CD4-positive, alpha-beta memory T cell (primary cell): ENCODE results near the gene FBXL2. TPM values are rescaled to one million over a fixed set of nuclear protein-coding genes. Genes with fewer than 3 reads are reported as not detected.
"Not testable (repeated sequence)": the region's sequence is repeated elsewhere in the genome, so short reads cannot be mapped to it uniquely, and the experiment has no call there.

Experiments
- CTCF ChIA-PET: fragments of 350-600 bp; sonication (Branson Sonifier 250); formaldehyde crosslinking; loops from one replicate; lab custom pipeline; 2021; ENCODE audit warnings: inconsistent platforms; ENCODE audit not compliant: partially characterized antibody; lab: Charles Lee
- POLR2A ChIA-PET: fragments of 350-600 bp; sonication (Branson Sonifier 250); formaldehyde crosslinking; loops from one replicate; lab custom pipeline; 2021; ENCODE audit not compliant: partially characterized antibody; lab: Charles Lee
- DNase-seq, 5 donors: peaks; one replicate each; pipeline versions ENCODE4 v3.0.0 to v3.0.0-alpha.2; 2020 to 2022; ENCODE audit warnings: mixed read lengths in 1 of 5
- H3K27ac ChIP-seq: one replicate; pipeline ENCODE4 v1.7.0; 2013; ENCODE audit warnings: low read depth, low read length
- H3K27me3 ChIP-seq: 2 replicates; pipeline ENCODE4 v1.7.0; 2013; ENCODE audit warnings: mild to moderate bottlenecking, low read length, moderate library complexity; ENCODE audit not compliant: insufficient read depth
- H3K36me3 ChIP-seq: 2 replicates; pipeline ENCODE4 v1.7.0; 2013; ENCODE audit warnings: mild to moderate bottlenecking, low read length, moderate library complexity; ENCODE audit not compliant: insufficient read depth
- H3K4me1 ChIP-seq: 2 replicates; pipeline ENCODE4 v1.7.0; 2013; ENCODE audit warnings: mild to moderate bottlenecking, low read length, moderate library complexity; ENCODE audit not compliant: insufficient read depth
- H3K4me3 ChIP-seq, 2 donors: one replicate each; pipeline ENCODE4 v1.7.0; 2013; ENCODE audit warnings: low read length in 2 of 2, mild to moderate bottlenecking in 1 of 2
- H3K9me3 ChIP-seq, 2 donors: one replicate each; pipeline ENCODE4 v1.7.0; 2013; ENCODE audit warnings: low read length in 2 of 2, control low read depth in 1 of 2; ENCODE audit not compliant: control insufficient read depth in 1 of 2
- H3K27ac Mint-ChIP-seq, 7 donors: one replicate each; pipeline ENCODE4 v1.8.0; 2020 to 2021; ENCODE audit warnings: mixed read lengths in 7 of 7, mild to moderate bottlenecking in 6 of 7, inconsistent platforms in 3 of 7, moderate library complexity in 3 of 7
- H3K27me3 Mint-ChIP-seq, 2 donors: one replicate each; pipeline ENCODE4 v1.8.0; 2020 to 2021; ENCODE audit warnings: mixed read lengths in 2 of 2
- H3K36me3 Mint-ChIP-seq, 2 donors: one replicate each; pipeline ENCODE4 v1.8.0; 2020 to 2021; ENCODE audit warnings: mixed read lengths in 2 of 2, inconsistent platforms in 1 of 2, mild to moderate bottlenecking in 1 of 2
- H3K4me1 Mint-ChIP-seq, 4 donors: one replicate each; pipeline ENCODE4 v1.8.0; 2020 to 2021; ENCODE audit warnings: mixed read lengths in 4 of 4, mild to moderate bottlenecking in 1 of 4
- H3K4me3 Mint-ChIP-seq, 8 donors: one replicate each; pipeline ENCODE4 v1.8.0; 2020 to 2021; ENCODE audit warnings: mixed read lengths in 8 of 8, mild to moderate bottlenecking in 7 of 8, moderate library complexity in 6 of 8, inconsistent platforms in 3 of 8
- H3K9me3 Mint-ChIP-seq, 8 donors: one replicate each; pipeline ENCODE4 v1.8.0; 2020 to 2021; ENCODE audit warnings: mixed read lengths in 8 of 8, mild to moderate bottlenecking in 5 of 8, inconsistent platforms in 3 of 8, moderate library complexity in 1 of 8
- intact Hi-C: fragments of 100-400 bp; cut with micrococcal nuclease; formaldehyde crosslinking; loops from one replicate; pipeline ENCODE4 v1.15.1; 2023
- polyA plus RNA-seq, 2 donors: library from polyadenylated mRNA; unstranded; fragments of 300-500 nt; fragmentation: Illumina TruSeq; gene quantifications; one replicate each; pipeline ENCODE4 v1.2.3, GENCODE V29; 2021
- total RNA-seq, 2 experiments: library from RNA; stranded (reverse); gene quantifications; one replicate each; pipeline ENCODE4 v1.2.3, GENCODE V29; 2021

The FBXL2 gene
- total and polyA plus RNA-seq, 4 experiments from 2014 or later: 0.29 TPM; not detected in 3

DNA sequence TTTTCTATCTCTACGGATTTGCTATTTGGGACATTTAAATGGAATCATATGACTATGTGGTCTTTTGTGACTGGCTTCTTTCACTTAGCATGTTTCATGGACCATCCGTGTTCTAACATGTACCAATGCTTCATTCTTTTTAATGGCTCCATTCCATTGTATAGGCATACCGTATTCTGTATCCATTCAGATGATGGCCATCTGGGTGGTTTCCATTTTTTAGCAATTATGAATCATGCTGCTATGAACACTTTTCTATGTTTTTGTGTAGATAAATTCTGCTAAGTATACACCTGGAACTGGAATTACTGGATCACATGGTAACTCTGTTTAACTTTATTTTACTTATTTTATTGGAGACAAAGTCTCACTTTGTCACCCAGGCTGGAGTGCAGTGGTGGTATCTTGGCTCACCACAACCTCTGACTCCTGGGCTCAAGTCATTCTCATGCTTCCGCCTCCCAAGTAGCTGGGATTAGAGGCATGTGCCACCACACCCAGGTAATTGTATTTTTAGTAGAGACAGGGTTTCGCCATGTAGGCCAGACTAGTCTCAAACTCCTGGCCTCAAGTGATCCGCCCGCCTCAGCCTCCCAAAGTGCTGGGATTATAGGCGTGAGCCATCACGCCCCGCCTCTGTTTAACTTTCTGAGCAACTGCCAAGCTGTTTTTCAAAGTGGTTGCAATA lies 149.5 kb downstream of the FBXL2 start:
- no peaks in the 10 kb centered on the region for H3K27me3 Mint-ChIP-seq
- Histone ChIP-seq H3K9me3 (no peaks in the 10 kb centered on the region), H3K4me3 (no peak overlapping the region), H3K27ac (no peak overlapping the region), H3K4me1 (peaks cover 44% of the 10 kb centered on the region), H3K27me3 (no peaks in the 10 kb centered on the region), H3K36me3 (peaks cover 10% of the 10 kb centered on the region)
- H3K9me3 Mint-ChIP-seq: no peaks in the 10 kb centered on the region
- DNase-seq: no peak
- no peak overlapping the region for H3K27ac Mint-ChIP-seq
- ChIA-PET POLR2A (interaction anchor here (0.6 to 1.2 kb wide), 2 partner anchors 14 kb away, joined by 3 read pairs; no protein-coding TSS in a partner anchor), CTCF (no interaction called here)
- intact Hi-C loops: no loop called here
- no peak overlapping the region for H3K4me3 Mint-ChIP-seq
- peaks cover 17 to 30% of the 10 kb centered on the region in 2 donors for H3K36me3 Mint-ChIP-seq
- peaks cover 38 to 56% (median 50%) of the 10 kb centered on the region in 4 donors for H3K4me1 Mint-ChIP-seq

DNA sequence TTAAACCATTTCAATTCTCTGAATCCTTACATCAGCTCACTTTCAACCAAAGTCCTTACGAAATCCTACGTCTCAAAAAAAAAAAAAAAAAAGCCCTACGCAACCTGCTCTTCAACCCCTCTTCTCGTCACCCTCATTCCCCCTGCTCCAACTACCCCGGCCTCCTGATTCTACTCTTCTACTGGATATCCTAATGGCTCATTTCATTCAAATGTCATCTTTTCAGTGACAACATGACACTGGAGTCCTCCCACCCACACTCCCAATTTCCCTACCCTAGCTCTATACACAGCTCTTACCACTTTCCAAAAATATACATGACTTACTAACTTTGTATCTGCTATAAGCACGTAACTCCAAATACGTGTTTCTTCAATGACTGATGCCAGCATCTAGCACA lies 151.5 kb downstream of the FBXL2 start:
- Histone ChIP-seq H3K4me1 (peaks cover 62% of the 10 kb centered on the region), H3K27me3 (no peaks in the 10 kb centered on the region), H3K4me3 (no peak overlapping the region), H3K36me3 (peaks cover 4% of the 10 kb centered on the region), H3K9me3 (no peaks in the 10 kb centered on the region), H3K27ac (no peak overlapping the region)
- peak overlapping the region in 1 of 8 donors; percentile 48 for H3K4me3 Mint-ChIP-seq
- POLR2A ChIA-PET: no interaction called here
- no peaks in the 10 kb centered on the region for H3K9me3 Mint-ChIP-seq
- H3K27me3 Mint-ChIP-seq: no peaks in the 10 kb centered on the region
- no peak for DNase-seq
- CTCF ChIA-PET: interaction anchor here (1.3 to 1.5 kb wide), 2 partner anchors 10 to 297 kb away, joined by 3 read pairs; no protein-coding TSS in a partner anchor
- H3K4me1 Mint-ChIP-seq: peaks cover 47 to 72% (median 60%) of the 10 kb centered on the region in 4 donors
- H3K27ac Mint-ChIP-seq: peak overlapping the region in 5 of 7 donors; percentile 1 to 84 (median 32)
- peaks cover 10 to 24% of the 10 kb centered on the region in 2 donors for H3K36me3 Mint-ChIP-seq
- intact Hi-C loops: no loop called here

DNA sequence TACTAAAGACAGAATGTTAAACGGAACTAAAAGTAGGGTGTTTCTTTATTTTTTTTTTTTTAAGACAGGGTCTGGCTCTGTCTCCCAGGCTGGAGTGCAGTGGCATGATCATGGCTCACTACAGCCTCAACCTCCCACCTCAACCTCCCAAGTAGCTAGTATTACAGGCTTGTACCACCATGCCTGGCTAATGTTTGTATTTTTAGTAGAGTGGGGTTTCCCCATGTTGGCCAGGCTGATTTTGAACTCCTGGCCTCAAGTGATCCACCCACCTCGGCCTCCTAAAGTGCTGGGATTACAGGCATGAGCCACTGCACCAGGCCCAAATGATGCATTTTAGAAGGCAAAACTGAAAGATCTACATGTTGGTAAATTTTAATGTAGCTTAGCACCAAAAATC lies 152.1 kb downstream of the FBXL2 start:
- DNase-seq, H3K27me3 ChIP-seq, H3K27ac ChIP-seq, H3K9me3 ChIP-seq, H3K4me3 ChIP-seq, intact Hi-C loops, H3K9me3 Mint-ChIP-seq, H3K36me3 ChIP-seq, H3K27me3 Mint-ChIP-seq: not testable (repeated sequence)
- peaks cover 68% of the 10 kb centered on the region for H3K4me1 ChIP-seq
- ChIA-PET POLR2A (interaction anchor here (1.6 kb wide), 1 partner anchor 10 kb away, joined by 15 read pairs; the partner anchor contains the start of gene UBP1), CTCF (interaction anchor here (1.3 to 1.5 kb wide), 2 partner anchors 9 to 298 kb away, joined by 3 read pairs; no protein-coding TSS in a partner anchor)
- peaks cover 7 to 19% of the 10 kb centered on the region in 2 donors for H3K36me3 Mint-ChIP-seq
- H3K4me3 Mint-ChIP-seq: peak overlapping the region in 1 of 8 donors; percentile 48
- H3K4me1 Mint-ChIP-seq: peaks cover 50 to 77% (median 65%) of the 10 kb centered on the region in 4 donors
- peak overlapping the region in 5 of 7 donors; percentile 2 to 62 (median 35) for H3K27ac Mint-ChIP-seq

GRCh38 chr3:33430061-33430460 lies 152.8 kb downstream of the FBXL2 start:
- Mint-ChIP-seq H3K9me3 (no peaks in the 10 kb centered on the region), H3K36me3 (peaks cover 3 to 13% of the 10 kb centered on the region in 2 donors), H3K4me1 (peaks cover 48 to 81% (median 66%) of the 10 kb centered on the region in 4 donors), H3K27ac (peak overlapping the region; percentile 15 to 77 (median 57)), H3K4me3 (peak overlapping the region in 4 of 8 donors; percentile 8 to 61 (median 40)), H3K27me3 (no peaks in the 10 kb centered on the region)
- Histone ChIP-seq H3K27me3 (no peaks in the 10 kb centered on the region), H3K4me1 (peaks cover 69% of the 10 kb centered on the region), H3K4me3 (no peak overlapping the region), H3K9me3 (no peaks in the 10 kb centered on the region), H3K27ac (no peak overlapping the region), H3K36me3 (peaks cover 4% of the 10 kb centered on the region)
- no peak for DNase-seq
- CTCF ChIA-PET: interaction anchor here (1.5 kb wide), 1 partner anchor 8 kb away, joined by 3 read pairs; no protein-coding TSS in a partner anchor
- intact Hi-C loops: no loop called here
- POLR2A ChIA-PET: interaction anchor here (1.6 kb wide), 1 partner anchor 9 kb away, joined by 15 read pairs; the partner anchor contains the start of gene UBP1

DNA sequence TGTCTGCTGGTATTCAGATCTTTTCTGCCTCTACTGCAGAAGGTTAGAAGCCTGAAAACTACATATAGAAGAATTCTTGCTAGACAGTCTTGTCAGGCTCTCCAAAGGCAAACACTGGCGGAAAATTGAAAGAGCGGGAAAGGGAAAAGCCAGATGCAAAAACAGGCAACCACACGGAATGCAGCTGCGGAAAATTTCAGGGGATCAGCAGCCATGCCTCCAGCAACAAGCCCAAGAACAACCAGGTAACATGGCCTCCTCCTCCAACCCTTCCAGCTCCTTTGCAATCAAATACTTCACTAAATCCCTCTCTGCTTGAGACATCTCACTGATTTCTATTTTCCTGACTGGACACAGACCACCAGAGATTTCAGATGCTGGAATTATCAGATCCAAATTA lies 153.3 kb downstream of the FBXL2 start:
- H3K36me3 Mint-ChIP-seq: peaks cover 0 to 9% of the 10 kb centered on the region in 2 donors
- no peaks in the 10 kb centered on the region for H3K27me3 Mint-ChIP-seq
- peaks cover 48 to 86% (median 71%) of the 10 kb centered on the region in 4 donors for H3K4me1 Mint-ChIP-seq
- peak overlapping the region in 6 of 7 donors; percentile 10 to 70 (median 48) for H3K27ac Mint-ChIP-seq
- no peak for DNase-seq
- Histone ChIP-seq H3K4me3 (no peak overlapping the region), H3K36me3 (peaks cover under 1% of the 10 kb centered on the region), H3K4me1 (peaks cover 74% of the 10 kb centered on the region), H3K27ac (no peak overlapping the region), H3K27me3 (no peaks in the 10 kb centered on the region), H3K9me3 (no peaks in the 10 kb centered on the region)
- CTCF ChIA-PET: no interaction called here
- peak overlapping the region in 4 of 8 donors; percentile 6 to 59 (median 30) for H3K4me3 Mint-ChIP-seq
- no peaks in the 10 kb centered on the region for H3K9me3 Mint-ChIP-seq
- intact Hi-C loops: no loop called here
- POLR2A ChIA-PET: interaction anchor here (1.6 kb wide), 1 partner anchor 9 kb away, joined by 15 read pairs; the partner anchor contains the start of gene UBP1

DNA sequence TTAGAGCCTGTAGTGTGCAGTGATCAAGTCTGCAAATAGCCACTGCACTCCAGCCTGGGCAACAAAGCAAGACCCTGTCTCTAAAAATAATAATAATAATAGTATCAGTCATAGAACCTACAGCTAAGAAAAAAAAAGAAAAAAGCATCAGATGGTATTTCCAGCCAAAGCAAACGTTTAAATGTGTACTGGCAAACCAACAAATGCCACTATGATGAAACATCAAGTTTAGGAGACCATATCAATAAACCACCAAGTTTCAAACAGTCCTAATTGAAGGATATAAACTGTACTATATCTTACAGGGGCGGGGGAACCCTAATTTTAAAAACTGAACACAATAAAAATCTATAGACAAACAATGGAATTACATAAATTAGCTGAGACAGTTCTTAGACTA lies 156.6 kb downstream of the FBXL2 start:
- no peak overlapping the region for H3K4me3 ChIP-seq
- Mint-ChIP-seq H3K4me1 (peaks cover 64 to 91% (median 77%) of the 10 kb centered on the region in 4 donors), H3K9me3 (no peaks in the 10 kb centered on the region), H3K27ac (peak overlapping the region in 1 of 7 donors; percentile 58), H3K36me3 (peaks cover 0 to 9% of the 10 kb centered on the region in 2 donors), H3K4me3 (peak overlapping the region in 4 of 8 donors; percentile 3 to 61 (median 30)), H3K27me3 (no peaks in the 10 kb centered on the region)
- DNase-seq: no peak
- CTCF ChIA-PET: interaction anchor here (0.9 kb wide), 1 partner anchor 61 kb away, joined by 3 read pairs; no protein-coding TSS in a partner anchor
- peaks cover 90% of the 10 kb centered on the region for H3K4me1 ChIP-seq
- intact Hi-C loops: no loop called here
- no peaks in the 10 kb centered on the region for H3K9me3 ChIP-seq
- H3K27me3 ChIP-seq: no peaks in the 10 kb centered on the region
- H3K36me3 ChIP-seq: no peaks in the 10 kb centered on the region
- H3K27ac ChIP-seq: no peak overlapping the region
- POLR2A ChIA-PET: no interaction called here
